CD14-positive monocyte (primary cell): ENCODE data around the gene SLC8A2. TPM values are rescaled to one million over a fixed set of nuclear protein-coding genes. Genes with fewer than 3 reads are reported as not detected.

Experiments
- DNase-seq, 3 donors: peaks; one replicate each; pipeline ENCODE4 v3.0.0-alpha.2; 2011 to 2022
- H2AFZ ChIP-seq: 2 replicates; pipeline ENCODE4 v1.6.0; 2012; ENCODE audit warnings: mild to moderate bottlenecking, low read depth, low read length, inconsistent platforms; ENCODE audit not compliant: insufficient read depth, poor library complexity, severe bottlenecking
- H3K27ac ChIP-seq, 2 donors: 1 replicate in 1 of 2; 2 replicates in 1 of 2; pipeline ENCODE4 v1.5.1; 2012 to 2013; ENCODE audit warnings: low read length in 2 of 2, control low read depth in 1 of 2, inconsistent platforms in 1 of 2, low read depth in 1 of 2, mild to moderate bottlenecking in 1 of 2
- H3K27me3 ChIP-seq, 2 donors: one replicate each; pipeline versions ENCODE4 v1.6.0 to v1.6.1; 2011 to 2013; ENCODE audit warnings: low read length in 2 of 2; ENCODE audit not compliant: control insufficient read depth in 2 of 2, insufficient read depth in 2 of 2
- H3K36me3 ChIP-seq, 2 donors: replicated peaks in 1 of 2; 1 replicate in 1 of 2; 2 replicates in 1 of 2; pipeline versions ENCODE4 v1.5.1 to v1.6.1; 2012 to 2013; ENCODE audit warnings: low read length in 2 of 2, control low read depth in 1 of 2, inconsistent platforms in 1 of 2, mild to moderate bottlenecking in 1 of 2; ENCODE audit not compliant: insufficient read depth in 2 of 2, control insufficient read depth in 1 of 2
- H3K4me1 ChIP-seq, 2 donors: 1 replicate in 1 of 2; 2 replicates in 1 of 2; pipeline versions ENCODE4 v1.5.1 to v1.6.1; 2012 to 2013; ENCODE audit warnings: low read length in 2 of 2, control low read depth in 1 of 2, inconsistent platforms in 1 of 2, mild to moderate bottlenecking in 1 of 2, moderate library complexity in 1 of 2; ENCODE audit not compliant: insufficient read depth in 2 of 2, control insufficient read depth in 1 of 2
- H3K4me2 ChIP-seq: replicated peaks from 2 replicates; pipeline ENCODE3; 2012; ENCODE audit warnings: low read length, moderate library complexity, mild to moderate bottlenecking; ENCODE audit not compliant: poor library complexity, severe bottlenecking; ENCODE audit errors: extremely low read depth
- H3K4me3 ChIP-seq, 3 experiments: fragments of 200-600 bp in 1 of 3; sonication (generic) in 1 of 3; replicated peaks in 1 of 3; 1 replicate in 2 of 3; 2 replicates in 1 of 3; pipeline ENCODE4 v1.5.1; 2011 to 2013; ENCODE audit warnings: low read length in 3 of 3, mild to moderate bottlenecking in 3 of 3, control low read depth in 2 of 3, low read depth in 2 of 3, inconsistent platforms in 1 of 3, moderate library complexity in 1 of 3
- H3K79me2 ChIP-seq: 2 replicates; pipeline ENCODE4 v1.6.0; 2012; ENCODE audit warnings: mild to moderate bottlenecking, control low read depth, inconsistent platforms, low read length, moderate library complexity; ENCODE audit not compliant: insufficient read depth
- H3K9ac ChIP-seq: 2 replicates; pipeline ENCODE4 v1.6.0; 2017; ENCODE audit warnings: low read length, mild to moderate bottlenecking; ENCODE audit not compliant: insufficient read depth, poor library complexity, severe bottlenecking
- H3K9me3 ChIP-seq, 2 donors: replicated peaks in 1 of 2; 1 replicate in 1 of 2; 2 replicates in 1 of 2; pipeline versions ENCODE4 v1.5.1 to v1.6.1; 2012 to 2013; ENCODE audit warnings: low read length in 2 of 2, control low read depth in 1 of 2; ENCODE audit not compliant: control insufficient read depth in 1 of 2, insufficient read depth in 1 of 2
- H4K20me1 ChIP-seq: 2 replicates; pipeline ENCODE4 v1.6.0; 2012; ENCODE audit warnings: mild to moderate bottlenecking, low read length, control low read depth, moderate library complexity; ENCODE audit not compliant: insufficient read depth
- H3K27ac Mint-ChIP-seq, 7 donors: one replicate each; pipeline ENCODE4 v1.8.0; 2020; ENCODE audit warnings: mild to moderate bottlenecking in 7 of 7, mixed read lengths in 7 of 7, moderate library complexity in 6 of 7, inconsistent platforms in 2 of 7
- H3K27me3 Mint-ChIP-seq, 3 donors: one replicate each; pipeline ENCODE4 v1.8.0; 2021 to 2022; ENCODE audit warnings: low read depth in 3 of 3, mild to moderate bottlenecking in 3 of 3, mixed read lengths in 3 of 3, moderate library complexity in 3 of 3, inconsistent platforms in 1 of 3
- H3K36me3 Mint-ChIP-seq, 2 donors: one replicate each; pipeline ENCODE4 v1.8.0; 2020; ENCODE audit warnings: mixed read lengths in 2 of 2, inconsistent platforms in 1 of 2, mild to moderate bottlenecking in 1 of 2
- H3K4me1 Mint-ChIP-seq: one replicate; pipeline ENCODE4 v1.8.0; 2020; ENCODE audit warnings: mild to moderate bottlenecking, mixed read lengths
- H3K4me3 Mint-ChIP-seq, 2 donors: one replicate each; pipeline ENCODE4 v1.8.0; 2020; ENCODE audit warnings: mild to moderate bottlenecking in 2 of 2, mixed read lengths in 2 of 2, moderate library complexity in 1 of 2
- H3K9me3 Mint-ChIP-seq, 7 donors: one replicate each; pipeline ENCODE4 v1.8.0; 2020 to 2022; ENCODE audit warnings: mixed read lengths in 7 of 7, mild to moderate bottlenecking in 6 of 7, moderate library complexity in 6 of 7, inconsistent platforms in 2 of 7
- WGBS: methylation state at CpG from one replicate; pipeline ENCODE4 v1.1.5; 2013; ENCODE audit warnings: missing lambda C conversion rate; ENCODE audit not compliant: insufficient coverage; 5-methylcytosine and 5-hydroxymethylcytosine counted together
- intact Hi-C, 2 donors: fragments of 100-400 bp; cut with micrococcal nuclease; formaldehyde crosslinking; loops; one replicate each; pipeline versions ENCODE4 v1.15.0 to v1.15.1; 2023
- polyA plus RNA-seq, 3 donors: library from polyadenylated mRNA; depleted of rRNA in 1 of 3; unstranded in 2 of 3; stranded (reverse) in 1 of 3; fragments of 300-500 nt in 2 of 3; fragments of >200 nt in 1 of 3; fragmentation: Illumina TruSeq in 2 of 3; gene quantifications; 1 replicate in 2 of 3; 2 replicates in 1 of 3; pipeline ENCODE4 v1.2.3, GENCODE V29; 2012 to 2021
- TF ChIP-seq, protein P1 (sequence below): fragments of 200-600 bp; IDR thresholded peaks from one replicate; pipeline ENCODE4 v1.8.0; 2022; ENCODE audit warnings: antibody characterized with exemption, mild to moderate bottlenecking

Gene SLC8A2
- polyA plus RNA-seq, 3 donors: not detected

DNA sequence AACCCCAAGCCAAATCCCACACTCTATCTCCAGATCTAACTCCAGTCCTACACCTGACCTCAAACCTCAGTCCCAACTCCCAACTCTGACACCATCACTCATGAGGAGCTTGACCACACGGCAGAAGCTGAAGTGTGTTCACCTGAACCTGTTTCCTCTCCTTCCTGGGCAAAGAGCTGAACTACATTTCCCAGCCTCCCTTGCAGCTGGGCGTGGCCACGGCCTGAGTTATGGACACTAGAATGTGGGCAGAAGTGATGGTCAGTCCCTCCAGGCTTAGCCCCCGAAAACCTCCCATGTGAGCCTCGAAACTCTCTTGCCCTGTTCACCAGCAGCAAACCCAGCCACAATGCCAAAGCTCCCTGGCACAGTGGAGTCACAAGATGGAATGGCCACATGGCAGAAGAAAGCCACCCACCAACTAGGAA, 32.9 kb downstream of the SLC8A2 start:
- Histone ChIP-seq H3K27me3 (peaks cover 4 to 17% of the 10 kb centered on the region in 2 donors), H3K4me3 (no peak overlapping the region), H3K9ac (no peak overlapping the region), H3K4me2 (no peak overlapping the region), H3K4me1 (no peaks in the 10 kb centered on the region), H3K79me2 (no peaks in the 10 kb centered on the region), H3K9me3 (no peaks in the 10 kb centered on the region), H2AFZ (no peak overlapping the region), H3K27ac (no peak overlapping the region), H3K36me3 (no peaks in the 10 kb centered on the region), H4K20me1 (no peaks in the 10 kb centered on the region)
- no peak for DNase-seq
- Mint-ChIP-seq H3K4me1 (peaks cover 2% of the 10 kb centered on the region), H3K36me3 (no peaks in the 10 kb centered on the region), H3K9me3 (peaks cover 0 to 4% (median 0%) of the 10 kb centered on the region in 7 donors), H3K27me3 (peaks cover 25 to 53% (median 29%) of the 10 kb centered on the region in 3 donors), H3K4me3 (no peak overlapping the region), H3K27ac (peak overlapping the region in 1 of 7 donors; percentile 62)
- WGBS: 48% methylated on average over 3 of the region's 5 CpGs
- intact Hi-C loops: loop anchor here (5.0 to 10.0 kb wide), 2 partner anchors 76 to 78 kb away; partner anchors contain the start of gene NAPA (in 2 of the 2)
- TF ChIP-seq, protein P1, sequence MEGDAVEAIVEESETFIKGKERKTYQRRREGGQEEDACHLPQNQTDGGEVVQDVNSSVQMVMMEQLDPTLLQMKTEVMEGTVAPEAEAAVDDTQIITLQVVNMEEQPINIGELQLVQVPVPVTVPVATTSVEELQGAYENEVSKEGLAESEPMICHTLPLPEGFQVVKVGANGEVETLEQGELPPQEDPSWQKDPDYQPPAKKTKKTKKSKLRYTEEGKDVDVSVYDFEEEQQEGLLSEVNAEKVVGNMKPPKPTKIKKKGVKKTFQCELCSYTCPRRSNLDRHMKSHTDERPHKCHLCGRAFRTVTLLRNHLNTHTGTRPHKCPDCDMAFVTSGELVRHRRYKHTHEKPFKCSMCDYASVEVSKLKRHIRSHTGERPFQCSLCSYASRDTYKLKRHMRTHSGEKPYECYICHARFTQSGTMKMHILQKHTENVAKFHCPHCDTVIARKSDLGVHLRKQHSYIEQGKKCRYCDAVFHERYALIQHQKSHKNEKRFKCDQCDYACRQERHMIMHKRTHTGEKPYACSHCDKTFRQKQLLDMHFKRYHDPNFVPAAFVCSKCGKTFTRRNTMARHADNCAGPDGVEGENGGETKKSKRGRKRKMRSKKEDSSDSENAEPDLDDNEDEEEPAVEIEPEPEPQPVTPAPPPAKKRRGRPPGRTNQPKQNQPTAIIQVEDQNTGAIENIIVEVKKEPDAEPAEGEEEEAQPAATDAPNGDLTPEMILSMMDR: no peak

DNA sequence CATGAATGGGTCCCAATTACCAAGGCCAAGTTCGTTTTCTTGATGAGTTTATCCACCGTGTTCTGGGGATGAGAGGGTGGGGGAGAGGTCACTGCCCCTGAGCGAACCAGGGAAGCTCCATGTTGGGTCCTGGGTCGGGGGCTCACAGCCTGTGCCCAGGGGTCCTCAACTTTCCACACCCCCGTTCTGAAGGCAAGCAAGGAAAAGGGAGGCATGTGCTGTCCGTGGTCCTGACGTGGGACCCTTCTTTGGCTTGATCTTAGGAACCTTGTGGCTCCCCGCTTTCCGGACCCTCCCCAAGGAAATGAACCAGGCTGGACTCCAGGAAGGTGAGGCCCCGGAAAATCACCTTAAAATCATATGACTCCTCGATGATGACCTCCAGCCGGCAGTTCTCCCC, 34.2 kb downstream of the SLC8A2 start:
- Histone ChIP-seq H3K27ac (no peak overlapping the region), H4K20me1 (no peaks in the 10 kb centered on the region), H3K4me2 (no peak overlapping the region), H3K4me3 (no peak overlapping the region), H3K79me2 (no peaks in the 10 kb centered on the region), H3K4me1 (no peaks in the 10 kb centered on the region), H3K9ac (no peak overlapping the region), H3K27me3 (peaks cover 0 to 5% of the 10 kb centered on the region in 2 donors), H2AFZ (no peak overlapping the region), H3K9me3 (no peaks in the 10 kb centered on the region), H3K36me3 (no peaks in the 10 kb centered on the region)
- H3K4me1 Mint-ChIP-seq: peaks cover 2% of the 10 kb centered on the region
- DNase-seq: no peak
- H3K4me3 Mint-ChIP-seq: peak overlapping the region in 1 of 2 donors; percentile 33
- WGBS: 49% methylated on average over 9 of the region's 12 CpGs
- intact Hi-C loops: loop anchor here (2.0 to 10.0 kb wide), 3 partner anchors 77 to 261 kb away; partner anchors contain the start of gene NAPA (in 2 of the 2)
- TF ChIP-seq, protein P1: no peak
- H3K27ac Mint-ChIP-seq: no peak overlapping the region
- H3K9me3 Mint-ChIP-seq: peaks cover 0 to 8% (median 0%) of the 10 kb centered on the region in 7 donors
- peaks cover 13 to 44% (median 22%) of the 10 kb centered on the region in 3 donors for H3K27me3 Mint-ChIP-seq
- no peaks in the 10 kb centered on the region for H3K36me3 Mint-ChIP-seq
